ENCODE results near the gene LCN6. TPM values are rescaled to one million over a fixed set of nuclear protein-coding genes. Genes with fewer than 3 reads are reported as not detected.
A peak's percentile ranks its signal among the peaks of the same experiment; 100 is the strongest.
"Not testable (repeated sequence)": the region's sequence is repeated elsewhere in the genome, so short reads cannot be mapped to it uniquely, and the experiment has no call there.

The LCN6 gene
- total RNA-seq, 1 experiment from 2014 or later = not detected

DNA sequence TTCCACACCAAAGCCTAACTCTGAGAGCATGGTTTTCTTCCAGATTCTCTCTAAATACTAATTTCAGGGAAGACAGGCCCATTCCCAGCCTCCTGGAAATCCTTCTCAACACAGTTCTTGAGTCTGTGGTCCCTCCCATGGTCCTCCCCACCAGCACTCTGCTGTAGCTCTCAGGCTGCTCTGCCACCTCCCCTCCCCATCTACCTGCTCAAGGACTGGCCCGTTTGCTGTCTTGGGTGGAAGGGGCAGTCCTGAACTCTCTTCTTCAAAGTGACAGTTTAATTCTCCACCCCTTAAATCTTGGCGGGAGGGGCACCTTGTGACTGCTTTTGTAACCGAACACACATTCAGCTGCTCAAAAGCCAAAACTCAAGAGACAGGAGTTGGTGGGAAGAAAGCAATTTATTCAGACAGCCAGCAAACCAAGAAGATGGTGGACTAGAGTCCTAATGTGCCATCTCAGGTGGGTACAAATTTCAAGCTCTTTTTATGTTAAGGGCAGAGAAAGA, 23.6 kb upstream of the LCN6 start:
- DNase-seq = no peak
- H3K4me3 ChIP-seq = no peak overlapping the region
- peaks cover 12% of the 10 kb centered on the region; the same call in 1 of the 2 replicates for H3K9me3 ChIP-seq (replicated peaks)
- no peaks in the 10 kb centered on the region for H3K36me3 ChIP-seq
- no peaks in the 10 kb centered on the region; the same call in 1 of the 2 replicates for H3K27me3 ChIP-seq
- H3K27ac ChIP-seq = no peak overlapping the region
- no peaks in the 10 kb centered on the region for H3K4me1 ChIP-seq

- no peak for DNase-seq
- no peaks in the 10 kb centered on the region; the same call in 1 of the 2 replicates for H3K27me3 ChIP-seq
- peaks cover 12% of the 10 kb centered on the region; the same call in 1 of the 2 replicates for H3K9me3 ChIP-seq (replicated peaks)
- no peaks in the 10 kb centered on the region for H3K36me3 ChIP-seq
- no peak overlapping the region for H3K4me3 ChIP-seq
- H3K27ac ChIP-seq = no peak overlapping the region
- no peaks in the 10 kb centered on the region for H3K4me1 ChIP-seq
These were observed 21.4 kb upstream of the LCN6 start for GRCh38 chr9:136769710-136770191.

DNA sequence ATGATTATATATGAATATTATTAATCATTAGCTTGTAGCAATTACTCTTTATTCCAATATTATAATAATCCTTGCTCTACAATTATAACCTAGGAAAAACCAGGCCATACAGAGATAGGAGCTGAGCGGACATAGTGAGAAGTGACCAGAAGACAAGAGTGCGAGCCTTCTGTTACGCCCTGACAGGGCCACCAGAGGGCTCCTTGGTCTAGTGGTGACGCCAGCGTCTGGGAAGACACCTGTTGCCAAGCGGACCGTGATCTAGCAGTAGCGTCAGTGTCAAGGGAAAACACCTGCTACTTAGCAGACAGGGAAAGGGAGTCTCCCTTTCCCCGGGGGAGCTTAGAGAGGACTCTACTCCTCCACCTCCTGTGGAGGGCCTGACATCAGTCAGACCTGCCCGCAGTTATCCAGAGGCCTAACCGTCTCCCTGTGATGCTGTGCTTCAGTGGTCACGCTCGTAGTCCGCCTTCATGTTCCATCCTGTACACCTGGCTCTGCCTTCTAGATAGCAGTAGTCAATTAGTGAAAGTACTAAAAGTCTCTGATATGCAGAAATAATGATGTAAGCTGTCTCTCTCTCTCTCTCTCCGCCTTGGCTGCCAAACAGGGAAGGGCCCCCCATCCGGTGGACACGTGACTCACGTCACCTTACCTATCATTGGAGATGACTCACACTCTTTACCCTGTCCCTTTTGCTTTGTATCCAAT, 18.2 kb upstream of the LCN6 start:
- peak; percentile 59 to 63 for DNase-seq
- H3K27me3 ChIP-seq = peaks cover 14% of the 10 kb centered on the region
- H3K27ac ChIP-seq; H3K9me3 ChIP-seq (replicated peaks); H3K36me3 ChIP-seq; H3K4me1 ChIP-seq; H3K4me3 ChIP-seq: not testable (repeated sequence)

DNA sequence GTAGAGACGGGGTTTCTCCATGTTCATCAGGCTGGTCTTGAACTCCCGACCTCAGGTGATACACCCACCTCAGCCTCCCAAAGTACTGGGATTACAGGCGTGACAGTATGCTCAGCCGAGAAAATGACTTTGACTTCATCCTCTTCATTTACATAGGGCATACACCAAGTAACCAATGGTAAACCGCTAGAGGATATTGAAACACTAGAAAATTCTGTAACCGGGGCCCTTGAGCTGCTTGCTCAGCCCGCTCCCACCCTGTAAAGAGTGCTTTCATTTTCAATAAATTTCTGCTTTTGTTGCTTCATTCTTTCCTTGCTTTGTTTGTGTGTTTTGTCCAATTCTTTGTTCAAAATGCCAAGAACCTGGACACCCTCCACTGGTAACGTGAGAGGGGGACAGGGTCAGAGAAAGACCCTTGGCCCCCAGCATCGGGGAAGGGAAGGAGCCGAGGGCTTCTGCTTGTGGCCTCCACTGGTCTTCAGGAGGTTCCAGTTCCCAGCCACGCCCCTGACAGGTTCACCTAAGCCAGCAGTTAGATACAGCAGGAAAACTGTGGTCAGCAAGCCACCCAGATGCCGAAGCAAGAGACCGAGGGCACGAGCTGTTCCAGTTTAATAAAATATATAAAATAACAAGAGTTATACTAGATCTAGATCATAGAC, 17.6 kb upstream of the LCN6 start:
- H3K9me3 ChIP-seq (replicated peaks); H3K27ac ChIP-seq; H3K4me1 ChIP-seq; DNase-seq; H3K4me3 ChIP-seq; H3K36me3 ChIP-seq: not testable (repeated sequence)
- H3K27me3 ChIP-seq = peaks cover 14% of the 10 kb centered on the region

GRCh38 chr9:136765041-136765440, 16.7 kb upstream of the LCN6 start:
- H3K36me3 ChIP-seq = no peaks in the 10 kb centered on the region
- peaks cover 18% of the 10 kb centered on the region for H3K27me3 ChIP-seq
- no peaks in the 10 kb centered on the region for H3K4me1 ChIP-seq
- no peaks in the 10 kb centered on the region for H3K9me3 ChIP-seq (replicated peaks)
- no peak overlapping the region for H3K27ac ChIP-seq
- no peak for DNase-seq
- H3K4me3 ChIP-seq = no peak overlapping the region

DNA sequence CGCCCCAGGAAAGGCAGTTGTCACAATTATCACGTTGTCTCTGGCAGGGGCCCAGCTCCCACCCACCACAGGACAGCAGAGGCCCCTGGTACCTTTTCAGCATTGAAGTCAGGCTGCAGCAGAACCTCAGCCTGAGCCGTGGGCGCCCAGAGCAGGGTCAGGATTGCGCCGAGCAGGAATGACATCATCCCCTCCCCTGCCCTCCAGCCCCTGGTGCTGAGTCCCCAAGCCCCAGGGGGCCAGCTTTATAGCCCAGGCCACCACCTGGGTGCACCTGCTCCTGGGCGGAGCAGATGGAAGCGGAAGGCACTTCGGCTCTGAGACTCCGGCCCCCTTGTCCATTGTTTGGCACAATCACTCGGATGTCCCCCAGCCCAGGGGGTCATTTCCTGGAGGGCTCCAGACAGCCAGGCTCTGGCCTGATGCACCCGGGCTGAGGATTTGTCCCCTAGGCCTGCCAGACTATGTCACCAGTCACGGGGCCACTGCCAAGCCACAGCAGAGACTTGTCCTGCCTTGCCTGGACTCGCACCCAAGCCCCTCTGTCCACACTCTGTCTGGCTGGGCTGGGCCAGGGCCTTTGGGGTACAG, 16.1 kb upstream of the LCN6 start, which contains the start of gene LCN15:
Gene LCN15 (minus strand): TSS at position 218 of the 591 bp plus-strand sequence. CDS start 30 bp downstream, at position 188.
- H3K4me3 ChIP-seq = no peak within 1 kb of the TSS
- H3K27me3 ChIP-seq = peaks cover 19% of the 10 kb centered on the region
- no peak within 1 kb of the TSS for H3K27ac ChIP-seq
- DNase-seq = no peak
- no peaks in the 10 kb centered on the region for H3K9me3 ChIP-seq (replicated peaks)
- H3K36me3 ChIP-seq = no peaks in the 10 kb centered on the region
- H3K4me1 ChIP-seq = no peaks in the 10 kb centered on the region

DNA sequence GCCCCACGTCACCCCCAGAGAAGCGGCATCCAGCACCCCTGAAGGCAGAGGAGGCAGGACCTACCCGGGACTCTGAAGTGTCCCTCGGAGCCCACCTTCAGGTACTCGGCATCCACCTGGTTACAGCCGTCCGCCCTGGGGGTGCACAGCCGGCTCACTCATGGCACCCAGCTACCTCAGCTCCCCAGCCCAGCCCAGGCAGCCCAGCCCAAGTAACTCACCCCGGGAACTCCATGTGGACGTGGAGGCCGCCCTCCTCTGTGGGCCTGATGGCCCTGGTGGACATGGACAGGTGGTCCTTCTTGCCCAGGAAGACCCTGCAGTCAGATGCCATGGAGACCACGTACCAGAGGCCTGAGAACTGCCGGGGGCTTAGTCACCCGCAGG, 15.3 kb upstream of the LCN6 start:
- no peak overlapping the region for H3K4me3 ChIP-seq
- H3K9me3 ChIP-seq (replicated peaks) = no peaks in the 10 kb centered on the region
- peaks cover 19% of the 10 kb centered on the region for H3K27me3 ChIP-seq
- H3K27ac ChIP-seq = no peak overlapping the region
- H3K4me1 ChIP-seq = no peaks in the 10 kb centered on the region
- no peak for DNase-seq
- no peaks in the 10 kb centered on the region for H3K36me3 ChIP-seq

GRCh38 chr9:136762915-136763648, 14.8 kb upstream of the LCN6 start:
- H3K36me3 ChIP-seq = no peaks in the 10 kb centered on the region
- peaks cover 2% of the 10 kb centered on the region; the same call in 1 of the 2 replicates for H3K4me1 ChIP-seq
- peaks cover 19% of the 10 kb centered on the region for H3K27me3 ChIP-seq
- peak; percentile 63 to 66 for DNase-seq
- no peak overlapping the region for H3K27ac ChIP-seq
- H3K4me3 ChIP-seq = no peak overlapping the region
- no peaks in the 10 kb centered on the region for H3K9me3 ChIP-seq (replicated peaks)

- Histone ChIP-seq H3K27ac (no peak overlapping the region), H3K4me3 (no peak overlapping the region), H3K27me3 (peaks cover 19% of the 10 kb centered on the region), H3K9me3 (replicated peaks) (no peaks in the 10 kb centered on the region), H3K36me3 (no peaks in the 10 kb centered on the region), H3K4me1 (peaks cover 9% of the 10 kb centered on the region)
- DNase-seq = no peak
These were observed 13.9 kb upstream of the LCN6 start for GRCh38 chr9:136762221-136762691.

GRCh38 chr9:136761545-136761981, 13.2 kb upstream of the LCN6 start:
- no peak for DNase-seq

DNA sequence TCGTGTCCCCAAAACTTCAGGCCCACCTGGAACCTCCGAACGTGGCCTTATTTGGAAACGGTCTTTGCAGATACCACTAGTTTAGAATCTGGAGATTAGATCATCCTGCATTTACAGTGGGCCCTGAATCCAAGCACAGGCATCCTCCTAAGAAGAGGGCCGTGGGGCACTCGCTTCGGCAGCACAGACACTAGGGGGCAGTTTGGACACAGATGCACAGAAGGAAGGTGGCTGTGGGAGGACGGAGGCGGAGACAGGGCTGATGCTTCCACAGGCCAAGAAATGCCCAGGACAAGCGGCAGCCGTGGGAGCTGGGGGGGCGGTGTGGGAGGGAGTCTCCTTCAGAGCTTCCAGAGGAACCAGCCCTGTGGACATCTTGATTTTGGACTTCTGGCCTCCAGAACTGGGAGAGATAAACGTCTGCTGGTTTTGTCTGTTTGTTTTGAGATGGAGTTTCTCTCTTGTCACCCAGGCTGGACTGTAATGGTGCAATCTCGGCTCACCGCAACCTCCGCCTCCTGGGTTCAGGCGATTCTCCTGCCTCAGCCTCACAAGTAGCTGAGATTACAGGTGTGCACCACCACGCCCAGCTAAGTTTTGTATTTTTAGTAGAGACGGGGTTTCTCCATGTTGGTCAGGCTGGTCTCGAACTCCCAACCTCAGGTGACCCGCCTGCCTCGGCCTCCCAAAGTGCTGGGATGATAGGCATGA, 12.7 kb upstream of the LCN6 start:
- peaks cover 12% of the 10 kb centered on the region for H3K4me1 ChIP-seq
- H3K27me3 ChIP-seq = peaks cover 19% of the 10 kb centered on the region
- H3K27ac ChIP-seq; H3K36me3 ChIP-seq; H3K9me3 ChIP-seq (replicated peaks); H3K4me3 ChIP-seq: not testable (repeated sequence)
- DNase-seq = peak; percentile 70 to 78

More at GRCh38 chr9:136761545-136761981, 13.2 kb upstream of the LCN6 start:
- Histone ChIP-seq H3K27me3 (peaks cover 19% of the 10 kb centered on the region), H3K27ac (no peak overlapping the region), H3K36me3 (no peaks in the 10 kb centered on the region), H3K4me3 (no peak overlapping the region), H3K9me3 (replicated peaks) (no peaks in the 10 kb centered on the region), H3K4me1 (peaks cover 12% of the 10 kb centered on the region)

- Histone ChIP-seq H3K36me3 (no peaks in the 10 kb centered on the region), H3K9me3 (replicated peaks) (no peaks in the 10 kb centered on the region; the same call in 1 of the 2 replicates), H3K4me1 (peaks cover 12% of the 10 kb centered on the region), H3K27me3 (peaks cover 19% of the 10 kb centered on the region), H3K27ac (no peak overlapping the region), H3K4me3 (no peak overlapping the region)
- no peak for DNase-seq
These were observed 12.1 kb upstream of the LCN6 start for GRCh38 chr9:136760424-136760823.

DNA sequence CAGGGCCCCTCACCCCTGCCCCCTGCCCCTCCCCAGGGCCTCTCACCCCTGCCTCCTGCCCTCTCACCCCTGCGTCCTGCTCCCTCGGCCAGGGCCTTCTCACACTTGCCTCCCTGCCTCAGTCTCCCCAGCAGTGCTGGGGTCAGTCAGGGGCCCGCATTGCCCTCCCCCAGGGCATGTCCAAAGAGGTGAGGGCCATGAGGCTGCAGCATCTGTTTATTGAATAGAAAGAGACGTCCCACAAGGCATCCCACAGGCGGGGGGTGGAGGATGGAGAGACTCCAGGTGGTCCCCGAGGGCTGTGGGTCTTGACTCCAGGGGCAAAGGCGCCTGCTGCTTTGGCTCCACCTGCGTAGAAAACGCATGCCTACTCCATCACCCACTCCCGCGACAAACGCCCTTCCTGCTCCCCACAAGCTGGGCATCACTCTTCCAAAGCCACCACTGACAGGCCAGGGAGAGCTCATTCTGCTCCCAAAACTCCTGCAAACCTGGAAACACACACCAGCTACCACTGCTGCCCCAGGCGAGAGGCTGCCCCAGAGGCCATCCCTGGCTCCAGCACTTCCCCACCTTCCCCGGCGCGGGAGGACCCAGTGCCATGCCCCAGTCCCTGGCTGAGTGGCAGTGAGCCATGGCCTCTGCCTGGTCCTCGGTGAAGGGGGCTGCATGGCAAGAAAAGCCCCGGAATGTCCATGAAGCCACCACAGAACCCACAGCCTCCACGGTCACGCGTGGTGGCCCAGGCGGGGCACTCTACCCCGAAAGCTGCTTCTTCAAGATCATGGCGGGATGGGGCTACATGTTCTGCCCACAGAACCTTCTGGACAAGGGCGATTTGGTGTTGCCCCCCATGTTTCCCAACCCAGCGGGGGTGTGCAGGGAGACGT, 11.4 kb upstream of the LCN6 start:
- no peak for DNase-seq
- H3K9me3 ChIP-seq (replicated peaks) = no peaks in the 10 kb centered on the region; the same call in 1 of the 2 replicates
- H3K27me3 ChIP-seq = peaks cover 18% of the 10 kb centered on the region
- no peak overlapping the region for H3K4me3 ChIP-seq
- H3K36me3 ChIP-seq = no peaks in the 10 kb centered on the region
- H3K27ac ChIP-seq = no peak overlapping the region
- H3K4me1 ChIP-seq = peaks cover 12% of the 10 kb centered on the region

All from SJCRH30 (cell line).